GM19328 (cell line): Measurements from ENCODE around the gene HSPG2.
A peak's percentile ranks its signal among the peaks of the same experiment; 100 is the strongest.

Experiments used
- ATAC-seq: cut with Tn5 transposase; IDR thresholded peaks from one replicate; pipeline ENCODE4 v1.9.1; 2021; ENCODE audit warnings: mild to moderate bottlenecking, moderate library complexity; ENCODE audit not compliant: unreplicated experiment

The HSPG2 gene

DNA sequence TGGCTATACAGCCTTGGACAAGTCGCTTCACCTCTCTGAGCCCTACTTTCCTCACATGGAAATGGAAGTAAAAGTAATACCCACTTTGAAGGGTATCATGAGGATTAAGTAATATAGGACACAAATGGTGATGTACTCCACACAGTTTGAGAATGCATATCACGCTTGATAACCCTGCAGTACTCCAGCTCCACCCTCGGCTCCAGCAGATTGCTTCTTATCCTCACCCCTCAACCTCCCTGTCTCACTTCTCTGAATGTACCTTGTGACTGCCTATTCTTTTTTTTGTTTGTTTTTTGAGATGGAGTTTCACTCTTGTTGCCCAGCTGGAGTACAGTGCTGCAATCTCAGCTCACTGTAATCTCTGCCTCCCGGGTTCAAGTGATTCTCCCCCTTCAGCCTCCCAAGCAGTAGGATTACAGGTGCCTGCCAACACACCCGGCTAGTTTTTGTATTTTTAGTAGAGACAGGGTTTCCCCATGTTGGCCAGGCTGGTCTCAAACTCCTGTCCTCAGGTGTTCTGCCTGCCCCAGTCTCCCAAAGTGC is 69.6 kb downstream of the HSPG2 start:
- ATAC-seq: no peak

DNA sequence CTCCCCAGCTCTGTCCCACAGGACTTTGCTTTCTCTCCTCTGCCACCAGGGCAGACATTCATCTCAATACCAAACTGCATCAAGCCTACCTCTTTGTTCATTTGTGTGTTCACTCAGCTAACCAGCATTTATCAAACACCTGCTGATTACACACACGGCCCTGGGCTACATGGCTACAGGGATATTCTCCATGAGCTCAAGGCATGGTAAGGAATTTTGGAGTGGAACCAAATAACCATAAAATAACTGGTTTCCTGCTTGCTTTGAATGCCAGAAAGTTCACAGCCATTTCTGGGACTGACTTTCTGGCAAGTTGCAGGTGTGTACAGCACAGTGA is 70.4 kb downstream of the HSPG2 start:
- no peak for ATAC-seq

DNA sequence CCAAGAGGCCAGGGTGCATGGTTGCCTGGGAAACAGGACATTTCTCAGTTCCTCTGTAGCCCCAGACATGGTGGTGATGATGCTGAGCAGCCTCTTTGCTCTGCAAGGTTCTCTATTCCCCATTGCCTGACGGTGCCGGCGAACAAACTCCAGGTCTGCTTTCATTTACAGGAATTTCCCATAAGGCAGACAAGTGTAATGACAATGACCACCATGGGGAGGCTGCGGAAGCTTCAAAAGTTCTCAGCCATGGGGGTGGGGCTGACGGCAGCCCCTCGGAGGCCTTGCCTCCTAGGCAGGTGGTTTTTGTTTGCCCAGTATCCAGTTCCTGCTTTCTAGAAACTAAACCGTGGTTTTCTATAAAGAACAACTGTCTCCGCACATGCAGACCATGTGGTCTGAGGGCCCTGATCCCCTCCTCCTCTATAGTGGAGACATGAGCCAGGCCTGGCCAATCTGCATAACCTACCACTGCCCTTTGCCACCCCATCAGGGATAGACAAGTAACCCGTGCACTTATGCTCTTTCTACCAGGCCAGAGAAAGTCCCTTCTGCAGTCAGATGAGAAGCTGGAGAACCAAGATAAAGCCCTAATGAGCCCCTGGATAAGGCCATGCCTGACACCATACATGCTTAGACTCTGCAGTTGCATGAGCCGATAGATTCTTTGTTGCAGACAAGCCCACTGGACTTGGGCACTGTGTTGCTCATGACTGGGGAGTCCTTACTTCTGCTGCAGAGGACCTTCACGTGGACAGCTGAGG is 71.0 kb downstream of the HSPG2 start:
- ATAC-seq: peak; percentile 64

DNA sequence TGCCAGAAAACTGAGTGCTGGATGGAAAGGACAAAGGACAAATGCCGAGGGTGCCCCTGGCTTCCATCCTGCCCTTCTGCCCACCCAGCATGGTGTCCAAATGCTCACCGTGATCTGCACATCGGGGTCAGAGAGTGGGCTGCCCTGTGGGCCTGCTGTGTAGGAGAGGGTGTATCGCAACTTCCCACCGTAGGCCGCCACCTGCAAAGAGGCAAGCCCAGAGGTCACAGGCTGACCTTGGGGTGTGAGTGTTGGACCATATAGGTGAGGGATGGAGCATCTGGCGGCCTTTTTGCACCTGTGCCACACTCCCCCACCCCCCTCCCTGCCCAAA is 71.5 kb downstream of the HSPG2 start:
- ATAC-seq: no peak

DNA sequence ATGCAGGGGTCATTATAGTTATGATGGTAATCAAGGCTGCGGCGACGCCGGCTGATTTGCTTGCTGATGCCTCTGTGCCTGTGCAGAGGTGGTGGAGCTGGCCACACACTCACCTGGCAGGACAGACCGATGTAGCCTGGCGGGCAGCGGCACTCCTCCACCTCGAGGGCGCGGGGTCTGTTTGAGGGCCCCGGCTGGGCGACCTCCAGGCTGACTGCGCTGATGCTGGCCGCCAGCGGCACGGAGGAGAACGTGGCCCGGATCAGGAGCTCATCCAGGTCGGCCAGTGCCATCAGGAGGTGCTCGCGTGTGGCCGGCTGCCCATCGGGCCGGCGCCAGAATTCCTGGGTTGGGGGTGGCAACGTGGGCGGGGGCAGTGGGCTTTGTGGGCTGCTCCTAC is 72.4 kb downstream of the HSPG2 start:
- no peak for ATAC-seq

DNA sequence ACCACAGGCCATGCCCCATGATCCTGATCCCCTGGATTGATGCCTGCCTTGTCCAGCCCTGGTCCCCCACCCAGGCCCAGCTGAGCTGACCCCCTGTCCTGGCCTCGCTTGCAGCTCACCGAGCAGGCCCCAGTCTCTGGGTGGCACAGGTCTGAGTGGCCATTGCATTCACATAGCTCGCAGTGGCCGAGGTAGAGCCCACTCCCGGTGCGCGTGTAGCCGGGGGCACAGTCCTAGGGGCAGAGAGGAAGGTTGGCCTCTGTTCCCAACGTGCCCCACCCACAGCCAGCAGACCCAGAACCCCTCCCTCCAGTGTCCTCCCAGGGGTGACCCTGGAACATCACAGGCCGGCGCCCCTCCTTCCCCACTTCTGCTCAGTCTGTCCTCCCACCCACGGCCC is 73.1 kb downstream of the HSPG2 start:
- ATAC-seq: no peak

DNA sequence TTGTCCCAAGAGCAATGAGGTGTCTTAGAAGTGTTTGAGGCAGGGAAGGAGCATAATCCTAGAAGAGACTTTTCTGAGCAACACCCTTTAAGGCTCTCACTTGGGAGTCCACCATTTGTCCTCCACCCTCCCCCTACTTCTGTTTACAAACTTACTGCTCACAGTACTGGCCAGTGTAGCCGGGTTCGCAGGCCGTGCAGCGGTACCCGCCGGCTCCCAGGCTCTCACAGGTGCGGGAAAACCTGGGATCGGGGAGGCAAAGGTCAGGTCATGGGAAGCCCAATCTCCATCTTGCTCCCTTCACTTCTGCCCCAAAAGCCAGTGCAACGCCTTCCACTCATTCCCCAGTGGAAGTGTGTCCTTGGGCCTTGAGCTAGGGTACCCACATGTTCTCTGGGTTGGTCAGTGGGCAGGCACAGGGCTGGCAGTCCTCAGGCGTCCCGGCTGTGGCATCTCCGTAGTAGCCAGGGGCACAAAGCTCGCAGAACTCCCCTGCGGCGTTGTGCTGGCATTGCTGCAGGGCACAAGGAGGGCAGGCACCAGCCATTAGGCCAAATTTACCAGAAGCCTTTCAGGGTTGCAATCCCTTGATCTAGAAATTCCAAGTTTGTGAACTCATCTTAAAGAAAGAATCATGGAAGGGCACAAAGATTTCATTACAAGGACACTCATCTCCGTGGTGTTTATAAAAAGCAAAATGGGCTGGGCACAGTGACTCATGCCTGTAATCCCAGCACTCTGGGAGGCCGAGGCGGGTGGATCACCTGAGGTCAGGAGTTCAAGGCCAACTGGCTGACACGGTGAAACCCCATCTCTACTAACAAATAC is 75.3 kb downstream of the HSPG2 start:
- no peak for ATAC-seq

DNA sequence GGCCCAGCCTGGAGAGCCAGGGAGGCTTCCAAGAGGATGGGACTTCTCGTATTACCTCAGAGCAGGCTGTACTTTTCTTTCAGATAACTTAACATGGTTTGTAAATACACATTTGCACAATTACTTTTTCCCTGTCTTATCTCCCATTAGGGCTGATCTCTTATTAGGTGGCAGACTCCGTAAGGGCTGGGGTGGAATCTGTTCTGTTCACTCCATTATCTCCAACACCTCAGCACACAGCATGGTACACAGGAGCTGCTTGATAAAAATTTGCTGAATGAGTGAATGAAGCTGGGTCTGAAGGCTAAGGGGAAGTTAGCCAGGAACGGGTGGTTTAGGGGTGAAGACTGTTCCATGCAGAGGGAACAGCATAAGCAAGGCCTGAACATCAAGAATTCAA is 76.1 kb downstream of the HSPG2 start:
- no peak for ATAC-seq

DNA sequence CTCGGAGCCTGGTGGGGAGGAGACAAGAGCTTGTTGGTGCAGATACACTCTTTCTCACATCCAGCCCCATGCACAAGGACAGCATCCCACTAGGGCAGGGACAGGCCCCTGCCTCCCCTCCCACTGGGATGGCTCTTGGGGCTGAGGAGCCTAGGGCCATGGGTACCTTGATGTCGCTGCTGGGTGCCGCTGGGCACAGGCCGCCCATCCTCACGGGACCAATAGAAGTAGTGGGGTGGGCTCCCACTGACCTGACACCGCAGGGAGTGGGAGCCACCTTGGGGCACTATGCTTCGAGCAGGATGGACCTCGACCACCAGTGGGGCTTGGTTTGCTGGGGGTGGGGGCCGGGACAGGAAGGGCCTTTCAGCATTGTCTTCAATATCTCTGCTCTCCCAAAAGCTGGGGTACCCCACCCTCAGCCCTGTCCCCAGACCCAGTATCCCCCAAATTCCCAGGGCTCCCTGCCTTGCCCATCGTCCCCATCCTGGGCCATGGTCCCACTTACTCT is 77.4 kb downstream of the HSPG2 start:
- ATAC-seq: no peak

DNA sequence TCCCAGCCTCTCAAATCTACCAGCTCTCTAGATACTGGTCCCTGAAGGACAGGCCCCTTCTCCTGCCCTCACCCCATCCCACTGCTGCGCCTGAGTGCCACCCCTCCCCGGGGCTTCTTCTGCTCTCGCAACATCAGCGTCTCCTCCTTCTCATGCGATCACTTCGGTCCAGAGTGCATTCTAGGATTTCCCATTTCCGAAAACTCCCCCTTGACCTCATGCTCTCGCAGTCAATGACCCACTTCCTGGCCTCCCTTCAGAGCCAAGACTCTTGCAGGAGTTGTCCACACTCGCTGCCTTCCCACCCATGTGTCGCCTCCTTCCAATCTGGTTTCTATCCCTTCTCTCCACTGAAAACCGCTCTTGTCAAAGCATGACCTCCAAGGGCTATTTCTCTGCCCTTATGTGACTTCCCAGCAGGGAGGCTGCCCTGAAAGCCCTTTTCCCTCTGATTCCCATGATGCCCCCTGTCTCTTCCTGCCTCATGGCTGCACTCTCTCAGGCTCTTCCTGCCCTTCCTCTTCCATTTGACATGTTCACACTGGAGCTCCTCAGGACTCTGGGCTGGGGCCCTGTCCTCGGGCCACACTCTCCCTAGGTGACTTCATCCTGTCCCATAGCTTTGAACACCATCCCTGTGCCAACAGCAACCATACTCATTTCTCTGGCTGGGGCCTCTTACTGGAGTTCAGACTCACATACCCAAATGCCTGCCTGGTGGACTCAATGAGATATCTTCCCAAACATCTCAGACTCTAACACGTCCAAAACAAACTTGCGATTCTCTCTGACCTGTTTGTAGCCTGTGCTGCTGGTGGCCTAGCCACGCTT is 79.1 kb downstream of the HSPG2 start:
- no peak for ATAC-seq

DNA sequence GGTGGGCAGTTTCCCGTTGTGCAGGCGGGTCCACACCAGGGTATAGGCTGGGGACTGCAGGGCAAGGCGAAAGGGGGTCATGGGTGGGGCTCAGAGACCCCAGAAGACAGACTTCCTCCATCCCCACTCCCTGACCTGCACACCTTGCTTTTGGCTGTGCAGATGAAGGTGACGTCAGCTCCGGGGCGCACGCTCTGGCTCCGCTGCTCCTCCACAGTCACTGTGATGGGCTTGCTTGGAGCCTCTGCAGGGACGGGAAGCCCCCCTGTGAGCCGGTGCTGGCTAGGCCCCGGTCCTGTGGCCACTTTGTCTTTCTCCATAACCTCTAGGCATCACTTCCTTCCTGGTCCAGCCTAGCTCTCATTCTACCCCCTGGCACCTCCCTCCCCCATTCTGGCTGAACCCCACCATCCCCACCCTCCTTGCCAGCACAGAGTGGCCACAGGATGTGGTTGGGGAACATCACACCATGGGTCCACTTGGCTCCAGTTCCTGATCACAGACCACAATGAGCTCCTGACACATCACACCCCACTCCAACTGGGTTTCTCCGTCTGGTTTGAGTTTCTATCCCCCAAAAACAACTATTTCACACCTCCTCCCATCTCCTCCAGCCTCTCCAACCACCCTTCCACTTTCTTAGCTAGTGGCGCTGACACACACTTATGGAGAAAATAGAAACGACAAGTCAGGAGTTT is 79.8 kb downstream of the HSPG2 start:
- ATAC-seq: no peak

DNA sequence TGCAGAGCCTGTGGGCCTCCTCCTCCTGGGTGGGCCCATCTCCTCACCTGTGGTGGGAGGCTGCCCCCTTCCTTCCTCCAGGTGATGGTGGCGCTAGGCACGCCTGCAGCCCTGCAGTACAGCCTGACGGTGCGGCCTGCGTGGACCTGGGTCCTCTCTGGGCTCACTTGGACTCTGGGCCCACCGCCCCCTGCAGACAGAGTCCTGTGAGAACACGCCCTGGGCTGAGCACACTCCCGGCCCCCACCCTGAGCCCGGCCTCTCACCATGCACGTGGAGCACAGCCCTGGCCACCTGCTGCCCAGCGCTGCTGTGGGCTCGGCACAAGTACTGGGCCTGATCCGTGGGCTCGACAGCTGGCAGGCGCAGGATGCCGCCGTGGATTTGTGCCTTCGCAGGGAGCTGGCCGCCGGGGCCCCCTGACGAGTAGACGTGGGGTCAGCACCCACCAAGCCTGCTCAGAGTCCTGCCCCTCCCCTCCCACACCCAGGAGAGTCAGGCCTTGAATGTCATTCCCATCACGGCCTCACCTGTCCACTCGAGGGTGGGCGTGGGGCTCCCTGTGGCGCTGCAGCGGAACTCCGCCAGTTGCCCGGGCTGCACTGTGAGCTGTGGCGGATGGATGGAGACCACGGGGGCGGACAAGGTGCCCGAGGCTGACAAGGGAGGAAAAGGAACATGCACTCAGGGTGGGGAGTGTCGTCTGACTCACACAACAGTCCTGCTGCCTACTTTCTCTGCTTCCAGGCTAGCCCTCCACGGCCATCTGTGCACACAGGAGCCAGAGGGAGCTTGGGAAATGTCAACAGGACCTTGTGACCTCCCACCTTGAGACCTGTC is 81.6 kb downstream of the HSPG2 start:
- ATAC-seq: no peak

DNA sequence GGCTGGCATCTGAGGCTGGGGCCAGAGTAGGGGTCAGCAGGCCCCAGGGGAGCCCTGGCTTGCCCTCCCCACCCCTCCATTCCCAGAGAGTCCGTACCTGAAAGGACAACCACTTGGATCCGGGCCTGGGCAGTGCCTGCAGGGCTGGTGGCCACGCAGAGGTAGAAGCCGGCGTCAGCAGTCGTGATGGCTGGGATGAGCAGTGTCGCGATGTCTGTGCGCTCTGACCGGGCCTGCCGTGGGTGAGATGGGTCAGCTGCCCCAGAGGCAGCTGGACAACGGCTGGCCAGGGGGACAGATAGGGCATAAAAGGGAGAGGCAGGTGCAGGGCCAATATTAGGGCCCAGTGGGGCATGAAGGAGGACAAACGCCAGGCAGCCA is 82.4 kb downstream of the HSPG2 start:
- no peak for ATAC-seq

DNA sequence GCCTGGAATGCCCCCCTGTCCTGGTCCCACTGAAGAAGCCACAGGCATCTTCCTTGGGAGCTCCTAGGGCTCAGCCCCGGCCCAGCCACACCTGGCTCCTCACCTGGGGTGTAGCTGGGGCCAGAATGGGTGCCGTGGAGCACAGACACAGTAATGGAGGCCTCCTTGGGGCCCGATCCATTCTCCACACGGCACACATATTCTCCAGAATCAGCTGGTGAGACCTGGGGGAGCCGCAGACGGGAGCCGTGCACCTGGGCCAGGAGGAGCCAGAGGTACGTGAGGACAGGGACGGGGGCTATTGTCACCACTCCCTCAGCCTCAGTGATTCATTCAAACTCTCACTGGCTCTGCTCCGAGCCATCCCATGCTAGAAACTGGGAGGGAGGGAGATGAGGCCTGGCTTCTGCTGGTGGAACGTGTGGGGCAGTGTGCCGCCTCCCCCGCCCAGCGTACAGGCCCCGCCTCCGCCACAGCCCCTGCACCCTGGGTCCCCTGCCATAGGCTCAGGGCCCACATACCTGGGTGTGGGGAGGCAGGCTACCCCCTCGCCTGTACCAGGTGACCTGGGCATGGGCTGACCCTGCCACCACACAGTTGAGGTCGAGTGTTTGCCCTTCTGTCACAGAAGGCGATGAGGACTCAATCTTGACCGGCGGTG is 82.9 kb downstream of the HSPG2 start:
- ATAC-seq: no peak

DNA sequence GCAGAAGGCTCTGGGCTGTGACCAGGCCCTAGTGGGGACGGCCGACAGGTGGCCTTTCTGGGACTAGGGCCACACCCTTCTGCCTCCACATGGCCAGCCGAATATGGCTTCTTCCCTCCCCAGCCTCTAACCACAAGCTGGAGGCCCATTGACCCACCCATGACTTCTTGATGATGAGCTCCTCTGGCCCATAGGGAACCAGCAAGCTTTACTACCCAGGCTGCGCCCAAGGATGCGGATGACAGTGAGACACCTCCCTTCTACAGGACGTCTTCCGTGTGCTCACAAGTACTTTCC is 84.0 kb downstream of the HSPG2 start:
- ATAC-seq: no peak

DNA sequence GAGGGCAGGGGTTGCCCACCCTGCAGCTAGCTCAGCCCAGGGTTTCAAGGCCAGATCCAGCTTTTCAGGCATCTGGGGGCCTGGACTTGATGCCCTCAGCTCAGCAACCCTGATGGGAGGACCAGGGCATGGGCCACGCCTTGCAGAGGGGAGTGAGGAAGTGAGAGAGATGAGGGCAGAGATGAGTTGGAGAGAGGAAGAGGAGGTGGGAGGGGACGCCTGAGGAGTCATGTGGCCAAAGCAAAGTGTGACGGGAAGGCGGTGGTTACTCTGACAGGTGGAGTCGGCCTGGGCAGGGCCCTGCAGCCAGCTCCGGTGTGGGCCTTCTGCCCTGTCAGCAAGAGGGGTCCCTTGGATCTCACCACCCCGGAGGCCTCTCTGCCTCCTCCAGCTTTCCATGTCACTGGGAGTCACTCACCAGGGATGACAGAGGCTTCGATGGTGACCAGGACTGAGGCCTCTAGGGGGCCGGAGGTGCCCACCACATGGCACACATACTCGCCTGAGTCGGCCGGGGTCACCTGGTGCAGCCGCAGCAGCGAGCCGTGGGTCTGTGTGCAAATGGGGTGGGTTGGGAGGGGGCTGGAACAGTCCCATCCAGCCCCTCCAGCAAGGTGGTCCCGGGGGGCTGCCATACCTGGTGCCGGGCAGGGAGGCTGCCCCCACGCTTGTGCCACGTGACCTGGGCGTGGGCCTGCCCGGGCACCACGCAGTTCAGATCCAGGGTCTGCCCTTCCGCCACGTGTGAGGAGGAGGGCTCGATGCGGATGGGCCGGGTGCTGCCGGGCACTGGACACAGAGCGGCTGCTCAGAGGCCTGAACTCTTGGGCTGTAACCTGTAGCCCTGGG is 84.6 kb downstream of the HSPG2 start:
- ATAC-seq: no peak

DNA sequence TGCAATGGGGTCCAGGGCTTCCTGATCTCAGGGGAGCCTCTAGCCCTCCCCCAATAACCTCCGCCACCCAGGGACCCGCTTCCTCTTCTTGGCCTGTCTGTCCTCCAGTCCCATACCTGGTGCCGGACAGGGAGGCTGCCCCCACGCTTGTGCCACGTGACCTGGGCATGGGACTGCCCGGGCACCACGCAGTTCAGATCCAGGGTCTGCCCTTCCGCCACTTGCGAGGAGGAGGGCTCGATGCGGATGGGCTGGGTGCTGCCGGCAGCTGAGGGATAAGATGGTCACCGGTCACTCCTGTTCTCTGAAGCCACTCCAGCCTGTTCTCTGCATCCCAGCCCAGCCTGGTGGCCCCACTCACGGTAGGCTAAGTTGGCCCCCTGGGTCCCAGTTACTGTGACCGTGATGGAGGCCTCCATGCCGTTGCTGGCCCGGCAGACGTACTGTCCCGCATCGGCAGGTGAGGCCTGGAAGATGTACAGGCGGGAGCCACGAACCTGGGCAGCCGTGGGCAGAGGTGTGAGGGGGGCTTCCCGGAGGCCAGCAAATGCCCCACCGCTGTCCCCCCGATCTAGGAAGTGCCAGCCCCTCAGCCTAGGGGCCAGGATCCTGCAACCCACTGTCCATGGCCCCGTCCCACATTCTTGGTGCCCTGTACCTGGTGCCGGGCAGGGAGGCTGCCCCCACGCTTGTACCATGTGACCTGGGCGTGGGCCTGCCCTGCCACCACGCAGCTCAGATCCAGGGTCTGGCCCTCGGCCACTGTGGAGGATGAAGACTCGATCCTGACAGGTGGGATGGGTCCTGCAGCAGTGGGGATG is 85.5 kb downstream of the HSPG2 start:
- no peak for ATAC-seq
